Testis (tissue), 3 donors: ENCODE results near the gene SPTBN4. TPM values are rescaled to one million over a fixed set of nuclear protein-coding genes. Genes with fewer than 3 reads are reported as not detected.

Experiments
- DNase-seq: peaks from one replicate; pipeline ENCODE4 v3.0.0-alpha.2; 2019
- H3K27ac ChIP-seq, 2 donors: fragments of 200-600 bp; sonication (generic); one replicate each; pipeline ENCODE4 v1.5.1; 2019
- H3K27me3 ChIP-seq: fragments of 200-600 bp; sonication (generic); one replicate; pipeline ENCODE4 v1.5.1; 2019
- H3K36me3 ChIP-seq: fragments of 200-600 bp; sonication (generic); one replicate; pipeline ENCODE4 v1.5.1; 2017; ENCODE audit warnings: low read depth; ENCODE audit errors: missing control alignments
- H3K4me1 ChIP-seq: fragments of 200-600 bp; sonication (generic); one replicate; pipeline ENCODE4 v1.5.1; 2019
- H3K4me3 ChIP-seq, 2 donors: fragments of 200-600 bp; sonication (generic); one replicate each; pipeline ENCODE4 v1.5.1; 2017 to 2019
- H3K9me3 ChIP-seq: fragments of 200-600 bp; sonication (generic); one replicate; pipeline ENCODE4 v1.5.1; 2017
- POLR2A ChIP-seq: fragments of 450-650 bp; IDR thresholded peaks from one replicate; pipeline ENCODE4 v1.6.1; 2017; ENCODE audit warnings: antibody characterized with exemption, mild to moderate bottlenecking, moderate library complexity
- WGBS, 2 donors: methylation state at CpG; one replicate each; pipeline ENCODE4 v1.1.5; 2018; 5-methylcytosine and 5-hydroxymethylcytosine counted together
- intact Hi-C: fragments of 100-400 bp; cut with DNase I; formaldehyde crosslinking; loops from one replicate; pipeline ENCODE4 v1.15.1; 2023; ENCODE audit warnings: low total_unique reads
- polyA plus RNA-seq: library from polyadenylated mRNA; stranded (reverse); fragments of 350-450 nt; fragmentation: Illumina TruSeq; extraction: RNeasy Lipid Tissue Mini Kit (QIAGEN cat#74804); gene quantifications from one replicate; pipeline ENCODE4 v1.2.3, GENCODE V29; 2014; ENCODE audit warnings: low read depth, low replicate concordance; ENCODE audit not compliant: insufficient read depth
- total RNA-seq, 2 donors: library from RNA; depleted of rRNA; stranded (reverse); fragments of >200 nt; gene quantifications; one replicate each; pipeline ENCODE4 v1.2.3, GENCODE V29; 2016
- TF ChIP-seq, protein P1 (sequence below), 3 experiments: fragments of 450-650 bp in 2 of 3; fragments of 200-600 bp in 1 of 3; sonication (generic) in 1 of 3; IDR thresholded peaks; one replicate each; pipeline ENCODE4 v1.5.1; 2016 to 2019; ENCODE audit warnings: antibody characterized with exemption in 3 of 3, mild to moderate bottlenecking in 2 of 3, moderate library complexity in 1 of 3

The SPTBN4 gene
- total and polyA plus RNA-seq, 3 donors from 2014 or later: 7.2 to 27.9 (median 18.3) TPM

DNA sequence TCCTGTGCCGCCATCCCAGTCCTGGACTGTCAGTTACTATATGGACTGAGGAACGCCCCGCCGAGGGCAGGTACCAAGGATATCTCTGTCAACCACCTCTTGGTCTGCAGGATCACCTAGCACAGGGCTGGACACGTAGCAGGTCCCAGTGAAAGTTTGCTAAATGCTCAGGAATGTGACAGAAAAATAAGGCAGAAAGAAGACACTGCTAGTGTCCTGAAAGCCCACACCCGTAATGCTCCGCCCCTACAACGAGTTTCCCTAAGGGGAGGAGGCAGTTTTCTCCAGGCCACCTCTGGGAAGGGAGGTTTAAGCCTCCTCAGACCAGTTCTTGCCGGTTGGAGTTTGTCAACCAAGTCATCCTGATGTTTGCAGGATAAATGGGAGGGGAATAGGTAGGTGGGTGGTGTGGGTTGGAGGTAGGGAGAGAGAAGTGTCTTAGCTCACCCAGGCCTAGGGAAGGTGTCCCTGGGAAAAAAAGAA, 21.0 kb upstream of the SPTBN4 start:
- Histone ChIP-seq H3K4me1 (peaks cover 23% of the 10 kb centered on the region), H3K27ac (peak overlapping the region in 1 of 2 donors; percentile 100), H3K4me3 (no peak overlapping the region), H3K36me3 (no peaks in the 10 kb centered on the region), H3K9me3 (no peaks in the 10 kb centered on the region), H3K27me3 (no peaks in the 10 kb centered on the region)
- intact Hi-C loops: no loop called here
- TF ChIP-seq, protein P1, sequence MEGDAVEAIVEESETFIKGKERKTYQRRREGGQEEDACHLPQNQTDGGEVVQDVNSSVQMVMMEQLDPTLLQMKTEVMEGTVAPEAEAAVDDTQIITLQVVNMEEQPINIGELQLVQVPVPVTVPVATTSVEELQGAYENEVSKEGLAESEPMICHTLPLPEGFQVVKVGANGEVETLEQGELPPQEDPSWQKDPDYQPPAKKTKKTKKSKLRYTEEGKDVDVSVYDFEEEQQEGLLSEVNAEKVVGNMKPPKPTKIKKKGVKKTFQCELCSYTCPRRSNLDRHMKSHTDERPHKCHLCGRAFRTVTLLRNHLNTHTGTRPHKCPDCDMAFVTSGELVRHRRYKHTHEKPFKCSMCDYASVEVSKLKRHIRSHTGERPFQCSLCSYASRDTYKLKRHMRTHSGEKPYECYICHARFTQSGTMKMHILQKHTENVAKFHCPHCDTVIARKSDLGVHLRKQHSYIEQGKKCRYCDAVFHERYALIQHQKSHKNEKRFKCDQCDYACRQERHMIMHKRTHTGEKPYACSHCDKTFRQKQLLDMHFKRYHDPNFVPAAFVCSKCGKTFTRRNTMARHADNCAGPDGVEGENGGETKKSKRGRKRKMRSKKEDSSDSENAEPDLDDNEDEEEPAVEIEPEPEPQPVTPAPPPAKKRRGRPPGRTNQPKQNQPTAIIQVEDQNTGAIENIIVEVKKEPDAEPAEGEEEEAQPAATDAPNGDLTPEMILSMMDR (IDR thresholded peaks at IDR 0.05): no peak
- TF ChIP-seq POLR2A: no peak
- WGBS, 2 donors: 52 to 58% methylated on average over 6 to 9 of the region's 9 CpGs
- no peak for DNase-seq

DNA sequence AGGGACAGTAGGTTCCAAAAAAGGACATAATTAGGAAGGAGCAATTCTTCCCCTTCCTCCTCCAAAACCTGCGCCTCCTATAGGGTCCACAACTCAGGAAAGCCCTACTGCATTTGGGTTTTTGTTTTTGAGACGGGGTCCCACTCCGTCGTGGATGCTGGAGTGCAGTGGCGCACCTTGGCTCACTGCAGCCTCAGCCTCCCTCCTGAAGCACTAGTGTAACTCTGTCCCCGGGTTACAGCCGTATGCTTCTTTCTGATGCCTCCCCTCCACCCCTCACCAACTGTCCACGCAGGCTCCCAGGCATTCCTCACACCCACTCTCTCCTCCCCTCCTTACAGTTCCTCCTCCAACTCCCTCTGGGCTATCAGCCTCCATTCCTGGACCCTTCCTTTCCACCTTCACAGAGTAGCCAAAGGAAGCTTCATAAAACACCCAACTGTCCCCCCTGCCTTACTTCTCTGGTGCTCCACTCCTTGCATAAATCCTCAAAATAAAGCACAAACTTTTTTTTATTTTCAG, 20.5 kb upstream of the SPTBN4 start:
- no peak for TF ChIP-seq POLR2A
- TF ChIP-seq, protein P1 (IDR thresholded peaks at IDR 0.05): no peak
- no peak for DNase-seq
- peak overlapping the region in 1 of 2 donors; percentile 100 for H3K27ac ChIP-seq
- intact Hi-C loops: no loop called here
- H3K4me1 ChIP-seq: peaks cover 22% of the 10 kb centered on the region
- H3K4me3 ChIP-seq: no peak overlapping the region
- no peaks in the 10 kb centered on the region for H3K36me3 ChIP-seq
- no peaks in the 10 kb centered on the region for H3K9me3 ChIP-seq
- WGBS, 2 donors: 76 to 81% methylated on average over 8 of the region's 8 CpGs
- H3K27me3 ChIP-seq: no peaks in the 10 kb centered on the region

DNA sequence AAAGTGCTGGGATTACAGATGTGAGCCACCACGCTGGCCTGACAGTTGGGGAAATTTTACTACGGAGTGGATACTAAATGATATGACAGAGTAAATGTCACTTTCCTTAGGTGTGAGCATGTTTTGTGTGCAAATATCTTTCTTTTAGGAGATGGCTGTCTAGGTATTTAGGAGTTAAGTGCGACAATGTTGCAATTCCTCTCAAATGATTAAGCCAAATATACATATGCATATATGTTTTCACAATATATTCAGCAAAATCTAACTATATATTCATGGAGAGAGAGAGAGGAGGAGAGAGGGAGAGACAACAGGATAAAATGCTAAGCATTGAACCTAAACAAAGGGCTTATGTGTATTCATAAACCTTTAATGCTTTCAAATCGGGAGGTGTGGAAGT, 17.3 kb upstream of the SPTBN4 start:
- intact Hi-C loops: no loop called here
- no peak for DNase-seq
- H3K4me1 ChIP-seq: peaks cover 8% of the 10 kb centered on the region
- no peak for TF ChIP-seq POLR2A
- TF ChIP-seq, protein P1 (IDR thresholded peaks at IDR 0.05): no peak
- WGBS, 2 donors: 93 to 94% methylated on average over 4 of the region's 4 CpGs
- H3K9me3 ChIP-seq: no peaks in the 10 kb centered on the region
- no peaks in the 10 kb centered on the region for H3K36me3 ChIP-seq
- no peak overlapping the region for H3K27ac ChIP-seq
- no peaks in the 10 kb centered on the region for H3K27me3 ChIP-seq
- H3K4me3 ChIP-seq: no peak overlapping the region

DNA sequence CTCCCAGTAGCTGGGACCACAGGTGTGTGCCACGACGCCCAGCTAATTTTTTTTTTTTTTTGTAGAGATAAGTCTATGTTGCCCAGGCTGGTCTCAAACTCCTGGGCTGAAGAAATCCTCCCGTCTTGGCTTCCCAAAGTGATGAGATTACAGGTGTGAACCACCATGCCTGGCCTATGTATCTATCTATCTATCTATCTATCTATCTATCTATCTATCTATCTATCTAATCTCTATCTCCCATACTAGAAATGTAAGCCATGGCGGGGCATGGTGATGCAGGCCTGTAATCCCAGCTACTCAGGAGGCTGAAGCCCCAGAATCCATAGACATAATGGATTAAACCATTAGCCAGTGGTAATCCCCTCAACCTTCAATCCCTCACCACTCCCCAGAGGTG, 16.1 kb upstream of the SPTBN4 start:
- Histone ChIP-seq H3K27me3 (no peaks in the 10 kb centered on the region), H3K27ac (no peak overlapping the region), H3K4me1 (peaks cover 5% of the 10 kb centered on the region), H3K9me3 (no peaks in the 10 kb centered on the region), H3K36me3 (no peaks in the 10 kb centered on the region), H3K4me3 (no peak overlapping the region)
- 85 to 87% methylated on average over 4 of the region's 4 CpGs for WGBS, 2 donors
- no peak for DNase-seq
- intact Hi-C loops: no loop called here
- TF ChIP-seq, protein P1 (IDR thresholded peaks at IDR 0.05): no peak
- TF ChIP-seq POLR2A: no peak

DNA sequence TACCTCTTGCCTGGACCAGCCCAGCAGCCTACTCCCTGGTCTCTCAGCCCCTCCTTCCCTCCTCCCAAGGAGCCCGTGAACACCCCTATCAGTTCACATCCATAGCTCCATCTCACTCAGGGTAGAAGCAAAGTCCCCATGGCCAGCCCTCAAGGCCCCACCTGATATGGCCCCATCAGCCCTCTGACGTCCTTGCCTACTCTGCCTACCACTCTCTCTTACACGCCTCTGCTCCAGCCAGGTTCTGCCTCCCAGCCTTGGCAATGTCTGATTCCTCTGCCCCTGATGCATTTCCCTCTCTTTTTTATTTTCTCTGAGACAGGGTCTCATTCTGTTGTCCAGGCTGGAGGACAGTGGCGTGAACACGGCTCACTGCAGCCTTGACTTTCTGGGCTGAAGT, 14.8 kb upstream of the SPTBN4 start:
- H3K36me3 ChIP-seq: no peaks in the 10 kb centered on the region
- no peak overlapping the region for H3K27ac ChIP-seq
- no peak overlapping the region for H3K4me3 ChIP-seq
- H3K4me1 ChIP-seq: no peaks in the 10 kb centered on the region
- DNase-seq: no peak
- no peaks in the 10 kb centered on the region for H3K9me3 ChIP-seq
- WGBS, 2 donors: 60 to 70% methylated on average over 5 of the region's 5 CpGs
- intact Hi-C loops: no loop called here
- H3K27me3 ChIP-seq: no peaks in the 10 kb centered on the region
- TF ChIP-seq, protein P1 (IDR thresholded peaks at IDR 0.05): no peak
- TF ChIP-seq POLR2A: no peak
